Measurements from ENCODE around the gene GCLC.

Gene GCLC

DNA sequence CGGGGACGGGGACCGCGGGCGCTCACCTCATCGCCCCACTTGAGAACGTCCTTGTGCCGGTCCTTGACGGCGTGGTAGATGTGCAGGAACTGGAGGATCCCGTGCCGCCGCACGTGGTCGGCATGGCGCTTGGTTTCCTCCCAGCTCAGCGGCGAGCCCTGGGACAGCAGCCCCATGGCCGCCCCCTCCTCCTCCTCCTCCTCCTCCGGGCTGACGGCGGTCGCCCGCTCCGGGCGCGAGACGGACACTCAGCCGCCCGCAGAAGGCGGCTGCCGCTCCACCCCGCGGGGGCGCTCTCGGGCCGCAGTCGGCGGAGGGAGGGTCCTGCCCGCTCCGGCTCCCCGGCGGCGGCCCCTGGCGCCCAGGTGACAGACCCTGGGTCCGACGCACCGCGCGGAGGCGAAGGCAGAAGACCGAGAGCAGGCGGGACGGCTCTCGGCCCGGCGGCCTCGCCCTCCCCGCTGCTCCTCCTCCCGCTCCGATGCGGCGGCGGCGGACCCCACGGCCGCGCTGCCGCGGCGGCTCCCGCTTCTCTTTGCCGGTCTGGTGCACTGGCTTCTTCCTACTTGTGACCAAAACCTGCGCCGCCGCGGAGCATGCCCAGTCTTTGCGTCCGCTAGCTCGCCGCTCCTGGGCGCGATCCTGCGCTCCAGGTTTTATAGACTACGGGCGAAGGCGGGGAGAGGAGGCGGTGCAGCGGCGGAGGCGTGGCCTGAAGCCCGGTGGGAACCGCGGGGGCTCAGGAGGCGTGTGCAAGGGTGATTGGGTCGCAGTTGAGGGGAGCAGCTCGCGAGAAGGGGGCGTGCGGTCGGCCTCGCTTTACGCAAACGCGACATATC is at the start of gene GCLC:
Gene GCLC, minus strand, starts transcription at position 632 of the 839 bp plus-strand sequence. Its CDS starts 456 bp downstream, at position 176.
- Histone ChIP-seq H3K4me3 (ENCODE audit: low read depth in 1 of 2, low read length in 2 of 2) (peak within 1 kb of the TSS; percentile 84 to 95), H3K36me3 (ENCODE audit: control insufficient read depth in 1 of 2, insufficient read depth in 2 of 2, low read length in 2 of 2) (no peaks in the 10 kb centered on the region), H3K27me3 (ENCODE audit: low read depth, low read length) (no peaks in the 10 kb centered on the region), H3K27ac (ENCODE audit: low read length) (peak within 1 kb of the TSS; percentile 77), H3K9me3 (ENCODE audit: control insufficient read depth in 1 of 2, low read length in 2 of 2) (no peaks in the 10 kb centered on the region), H3K4me1 (ENCODE audit: control insufficient read depth in 1 of 2, insufficient read depth in 2 of 2, low read length in 2 of 2) (peaks cover 0 to 13% of the 10 kb centered on the region in 2 donors)

DNA sequence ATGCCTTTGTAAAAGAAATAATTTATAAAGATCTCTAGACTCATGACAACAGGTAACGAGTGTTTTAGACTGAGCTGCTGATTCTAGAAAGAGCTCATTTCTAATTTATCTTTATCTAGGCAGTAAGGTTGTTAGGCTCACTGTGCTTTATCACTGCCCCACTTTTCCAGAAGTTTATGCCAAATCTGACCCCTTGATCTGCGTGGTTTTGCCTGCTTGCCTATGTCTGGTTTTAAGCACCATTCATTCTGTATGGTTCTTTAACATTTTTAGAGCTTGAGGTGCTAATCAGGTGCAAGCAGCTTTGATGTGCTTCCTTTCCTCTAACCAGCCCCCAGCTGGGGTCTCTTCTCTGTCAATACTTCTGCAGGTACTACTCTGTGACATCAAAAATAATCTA is 49.7 kb upstream of the GCLC start:
- H3K27ac ChIP-seq (ENCODE audit: low read length): no peak overlapping the region
- no peaks in the 10 kb centered on the region for H3K9me3 ChIP-seq (ENCODE audit: control insufficient read depth in 1 of 2, low read length in 2 of 2)
- no peak overlapping the region for H3K4me3 ChIP-seq (ENCODE audit: low read depth in 1 of 2, low read length in 2 of 2)
- H3K36me3 ChIP-seq (ENCODE audit: control insufficient read depth in 1 of 2, insufficient read depth in 2 of 2, low read length in 2 of 2): no peaks in the 10 kb centered on the region
- H3K27me3 ChIP-seq (ENCODE audit: low read depth, low read length): no peaks in the 10 kb centered on the region
- no peaks in the 10 kb centered on the region for H3K4me1 ChIP-seq (ENCODE audit: control insufficient read depth in 1 of 2, insufficient read depth in 2 of 2, low read length in 2 of 2)

DNA sequence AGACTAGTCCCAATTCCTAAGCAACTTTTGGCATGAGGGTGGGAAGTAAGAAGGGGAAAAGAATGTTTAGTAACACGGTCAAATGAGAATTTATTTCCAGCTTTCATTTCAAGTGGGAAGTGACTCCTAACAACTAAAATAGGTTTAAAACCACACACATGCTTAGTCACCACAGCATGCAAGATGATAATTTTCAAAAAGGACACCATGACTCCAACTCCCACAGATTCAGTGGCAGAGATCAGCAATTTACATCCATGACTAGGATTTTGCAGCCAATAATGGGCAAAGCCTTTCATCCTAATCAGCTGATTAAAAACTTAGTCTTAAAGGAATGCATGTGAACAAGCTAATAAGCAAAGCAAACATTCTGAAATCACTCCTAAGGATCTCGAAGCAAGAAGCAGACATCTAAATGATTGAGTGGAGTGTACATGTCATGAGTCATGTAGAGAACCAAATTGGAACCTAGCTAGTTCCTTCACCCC is 48.1 kb upstream of the GCLC start:
- Histone ChIP-seq H3K36me3 (ENCODE audit: control insufficient read depth in 1 of 2, insufficient read depth in 2 of 2, low read length in 2 of 2) (no peaks in the 10 kb centered on the region), H3K27ac (ENCODE audit: low read length) (no peak overlapping the region), H3K4me1 (ENCODE audit: control insufficient read depth in 1 of 2, insufficient read depth in 2 of 2, low read length in 2 of 2) (no peaks in the 10 kb centered on the region), H3K4me3 (ENCODE audit: low read depth in 1 of 2, low read length in 2 of 2) (no peak overlapping the region), H3K9me3 (ENCODE audit: control insufficient read depth in 1 of 2, low read length in 2 of 2) (no peaks in the 10 kb centered on the region), H3K27me3 (ENCODE audit: low read depth, low read length) (no peaks in the 10 kb centered on the region)

DNA sequence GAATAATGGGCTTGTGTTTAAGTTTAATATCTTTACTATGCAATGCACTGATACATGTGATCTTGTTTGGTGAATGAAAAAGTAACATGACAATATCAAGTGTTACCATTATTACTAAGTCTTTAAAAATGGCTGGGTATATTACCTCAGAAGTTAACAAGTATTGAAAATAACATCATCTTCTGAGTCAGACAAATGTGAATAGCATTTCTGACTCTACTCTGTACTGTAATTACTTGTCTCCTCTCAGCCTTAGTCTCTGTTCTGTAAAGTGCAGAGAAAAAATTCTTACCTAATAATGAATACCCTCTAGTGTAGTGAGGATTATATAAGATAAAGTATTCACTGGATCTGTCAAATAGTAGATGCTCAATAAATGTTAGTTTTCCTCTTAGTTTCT is 47.0 kb upstream of the GCLC start:
- no peaks in the 10 kb centered on the region for H3K27me3 ChIP-seq (ENCODE audit: low read depth, low read length)
- H3K27ac ChIP-seq (ENCODE audit: low read length): no peak overlapping the region
- no peaks in the 10 kb centered on the region for H3K4me1 ChIP-seq (ENCODE audit: control insufficient read depth in 1 of 2, insufficient read depth in 2 of 2, low read length in 2 of 2)
- H3K4me3 ChIP-seq (ENCODE audit: low read depth in 1 of 2, low read length in 2 of 2): no peak overlapping the region
- H3K9me3 ChIP-seq (ENCODE audit: control insufficient read depth in 1 of 2, low read length in 2 of 2): no peaks in the 10 kb centered on the region
- H3K36me3 ChIP-seq (ENCODE audit: control insufficient read depth in 1 of 2, insufficient read depth in 2 of 2, low read length in 2 of 2): no peaks in the 10 kb centered on the region

DNA sequence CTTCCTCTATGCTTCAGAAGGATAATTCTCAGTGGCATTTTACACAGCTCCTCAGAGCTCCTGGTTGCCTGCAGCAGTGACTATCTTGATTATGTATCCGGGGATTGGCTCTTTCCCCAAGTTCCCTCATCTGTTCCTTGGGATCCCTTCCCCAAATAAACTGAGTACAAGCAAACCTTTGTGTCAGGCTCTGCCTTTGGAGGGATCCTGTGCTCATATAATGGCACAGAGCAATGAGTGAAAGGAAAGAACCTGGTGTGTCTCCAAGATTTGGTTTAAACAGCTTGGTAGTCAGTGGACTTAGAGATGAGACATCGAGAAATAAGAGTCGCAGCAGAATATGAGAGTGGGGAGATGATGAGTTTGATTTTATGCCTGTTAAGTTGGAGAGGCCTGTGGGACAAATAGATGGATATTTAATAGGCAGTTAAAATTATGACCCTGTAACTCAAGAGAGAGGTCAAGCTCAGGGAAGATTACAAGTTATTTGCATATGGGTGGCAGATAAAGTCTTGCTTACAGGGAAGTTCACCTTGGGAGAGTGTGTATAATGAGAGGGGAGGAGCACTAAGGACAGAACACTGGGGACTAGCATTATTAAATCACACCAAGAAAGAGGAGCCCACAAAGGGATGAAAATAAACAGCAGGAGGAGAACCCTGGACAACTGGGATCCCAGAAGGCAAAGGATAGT is 44.1 kb upstream of the GCLC start:
- no peaks in the 10 kb centered on the region for H3K36me3 ChIP-seq (ENCODE audit: control insufficient read depth in 1 of 2, insufficient read depth in 2 of 2, low read length in 2 of 2)
- H3K4me3 ChIP-seq (ENCODE audit: low read depth in 1 of 2, low read length in 2 of 2): no peak overlapping the region
- H3K9me3 ChIP-seq (ENCODE audit: control insufficient read depth in 1 of 2, low read length in 2 of 2): no peaks in the 10 kb centered on the region
- no peaks in the 10 kb centered on the region for H3K4me1 ChIP-seq (ENCODE audit: control insufficient read depth in 1 of 2, insufficient read depth in 2 of 2, low read length in 2 of 2)
- no peaks in the 10 kb centered on the region for H3K27me3 ChIP-seq (ENCODE audit: low read depth, low read length)
- H3K27ac ChIP-seq (ENCODE audit: low read length): no peak overlapping the region

DNA sequence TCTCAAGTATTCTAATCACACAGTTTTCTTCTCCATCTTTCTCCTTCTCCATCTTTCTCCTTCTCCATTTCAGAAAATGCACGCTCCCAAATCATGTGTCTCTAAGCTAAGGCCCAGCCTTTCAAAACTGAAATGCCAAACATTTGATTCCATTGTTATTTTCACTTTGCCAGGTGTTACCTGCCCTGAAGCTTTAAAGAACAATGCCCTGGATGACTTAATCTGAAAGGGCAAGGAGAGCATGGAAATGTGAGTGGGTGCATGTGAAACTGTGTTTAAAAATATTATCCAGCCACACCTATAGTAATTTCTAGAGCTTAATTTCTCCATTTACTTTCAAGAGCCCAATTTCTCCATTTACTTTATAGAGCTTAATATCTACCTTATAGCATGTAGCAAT is 42.4 kb upstream of the GCLC start:
- Histone ChIP-seq H3K4me1 (ENCODE audit: control insufficient read depth in 1 of 2, insufficient read depth in 2 of 2, low read length in 2 of 2) (no peaks in the 10 kb centered on the region), H3K27ac (ENCODE audit: low read length) (no peak overlapping the region), H3K27me3 (ENCODE audit: low read depth, low read length) (no peaks in the 10 kb centered on the region), H3K9me3 (ENCODE audit: control insufficient read depth in 1 of 2, low read length in 2 of 2) (no peaks in the 10 kb centered on the region), H3K36me3 (ENCODE audit: control insufficient read depth in 1 of 2, insufficient read depth in 2 of 2, low read length in 2 of 2) (no peaks in the 10 kb centered on the region), H3K4me3 (ENCODE audit: low read depth in 1 of 2, low read length in 2 of 2) (no peak overlapping the region)

DNA sequence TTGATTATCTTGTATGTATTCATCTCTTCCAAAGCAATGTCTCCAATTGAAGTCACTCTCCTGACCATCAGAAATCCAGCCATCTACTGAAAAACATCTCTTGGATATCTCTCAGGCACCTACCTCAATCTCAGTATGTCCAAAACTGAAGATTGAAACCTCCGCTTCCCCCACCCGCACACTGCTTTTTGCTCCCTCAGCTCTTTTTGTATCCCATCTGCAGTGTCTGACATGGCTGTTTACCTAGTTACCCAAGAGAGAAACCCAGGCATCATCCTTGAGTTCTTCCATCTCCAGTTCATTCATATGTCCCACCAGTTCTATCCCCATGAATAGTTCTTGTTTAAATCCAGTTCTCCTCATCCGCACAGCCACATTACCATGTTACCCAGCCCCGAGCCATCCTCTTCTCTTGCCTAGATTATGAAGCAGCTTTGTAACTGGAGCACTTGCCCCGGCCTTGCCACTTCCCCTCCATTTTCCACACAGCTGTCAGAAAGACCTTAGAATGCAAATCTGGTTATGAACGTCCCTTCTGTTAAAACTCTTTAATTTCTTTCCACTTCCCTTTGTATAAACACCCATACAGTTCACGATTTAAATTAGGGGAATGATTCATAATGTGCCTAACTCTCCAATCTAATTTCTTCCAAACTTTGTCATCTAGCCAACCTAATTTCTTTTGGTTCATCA is 40.5 kb upstream of the GCLC start:
- Histone ChIP-seq H3K27ac (ENCODE audit: low read length) (no peak overlapping the region), H3K27me3 (ENCODE audit: low read depth, low read length) (no peaks in the 10 kb centered on the region), H3K9me3 (ENCODE audit: control insufficient read depth in 1 of 2, low read length in 2 of 2) (no peaks in the 10 kb centered on the region), H3K4me3 (ENCODE audit: low read depth in 1 of 2, low read length in 2 of 2) (no peak overlapping the region), H3K4me1 (ENCODE audit: control insufficient read depth in 1 of 2, insufficient read depth in 2 of 2, low read length in 2 of 2) (no peaks in the 10 kb centered on the region), H3K36me3 (ENCODE audit: control insufficient read depth in 1 of 2, insufficient read depth in 2 of 2, low read length in 2 of 2) (no peaks in the 10 kb centered on the region)

DNA sequence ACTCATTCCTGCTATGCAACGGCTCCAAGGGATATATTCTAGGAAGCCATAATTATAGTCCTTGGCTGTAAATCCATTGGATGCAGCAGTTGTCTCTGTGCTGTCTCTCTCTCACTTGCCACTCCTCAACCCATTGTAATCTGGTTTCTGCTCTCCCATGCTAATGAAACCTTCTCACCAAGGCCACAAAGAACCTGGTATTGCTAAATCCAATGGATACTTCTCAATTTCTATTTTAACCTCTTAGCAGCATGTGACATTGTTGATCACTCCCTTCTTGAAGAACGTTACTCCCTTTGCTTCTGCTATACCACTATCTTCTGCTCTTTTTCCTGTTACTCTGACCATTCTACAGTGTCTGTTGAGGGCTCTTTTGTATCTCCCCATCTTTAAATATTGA is 39.8 kb upstream of the GCLC start:
- Histone ChIP-seq H3K36me3 (ENCODE audit: control insufficient read depth in 1 of 2, insufficient read depth in 2 of 2, low read length in 2 of 2) (no peaks in the 10 kb centered on the region), H3K27me3 (ENCODE audit: low read depth, low read length) (no peaks in the 10 kb centered on the region), H3K9me3 (ENCODE audit: control insufficient read depth in 1 of 2, low read length in 2 of 2) (no peaks in the 10 kb centered on the region), H3K4me1 (ENCODE audit: control insufficient read depth in 1 of 2, insufficient read depth in 2 of 2, low read length in 2 of 2) (no peaks in the 10 kb centered on the region), H3K27ac (ENCODE audit: low read length) (no peak overlapping the region), H3K4me3 (ENCODE audit: low read depth in 1 of 2, low read length in 2 of 2) (no peak overlapping the region)

DNA sequence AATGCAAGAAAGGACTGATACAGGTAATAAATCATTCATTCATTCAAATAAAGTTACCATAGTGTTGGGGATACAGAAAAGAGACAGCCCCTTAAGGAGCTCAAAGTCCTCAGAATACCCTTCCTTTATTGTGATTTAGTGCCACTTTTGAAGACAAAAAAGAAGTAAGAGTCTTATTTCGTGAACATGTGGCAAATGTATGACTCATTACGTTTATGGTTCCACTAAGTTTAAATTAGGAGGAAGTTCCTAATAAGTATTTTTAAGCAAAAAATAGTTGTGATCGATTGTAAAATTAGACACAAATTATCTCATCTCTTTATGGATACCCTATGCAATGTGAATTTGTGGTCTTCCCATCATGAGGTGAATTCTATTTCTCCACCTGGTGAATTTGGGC is 38.5 kb upstream of the GCLC start:
- no peak overlapping the region for H3K27ac ChIP-seq (ENCODE audit: low read length)

DNA sequence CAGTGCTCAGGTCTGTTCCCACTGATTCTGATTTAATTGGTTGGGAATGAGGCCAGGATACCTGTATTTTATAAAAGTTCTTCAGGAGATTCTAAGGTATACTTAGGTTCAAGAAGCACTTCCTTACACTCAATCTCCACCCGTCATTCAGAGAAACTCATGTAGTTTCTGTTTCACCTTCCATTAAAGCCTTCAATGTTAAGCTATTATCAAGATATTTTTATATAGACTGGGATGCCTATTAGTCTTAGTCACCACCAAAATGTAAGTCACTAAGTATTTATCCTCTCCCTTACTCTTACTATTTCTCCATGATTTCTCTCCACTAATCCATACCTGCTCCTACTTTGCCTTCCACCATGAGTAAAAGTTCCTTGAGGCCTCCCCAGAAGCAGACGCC is 38.1 kb upstream of the GCLC start:
- H3K27me3 ChIP-seq (ENCODE audit: low read depth, low read length): no peaks in the 10 kb centered on the region
- H3K9me3 ChIP-seq (ENCODE audit: control insufficient read depth in 1 of 2, low read length in 2 of 2): no peaks in the 10 kb centered on the region
- no peaks in the 10 kb centered on the region for H3K4me1 ChIP-seq (ENCODE audit: control insufficient read depth in 1 of 2, insufficient read depth in 2 of 2, low read length in 2 of 2)
- no peak overlapping the region for H3K27ac ChIP-seq (ENCODE audit: low read length)
- H3K36me3 ChIP-seq (ENCODE audit: control insufficient read depth in 1 of 2, insufficient read depth in 2 of 2, low read length in 2 of 2): no peaks in the 10 kb centered on the region
- no peak overlapping the region for H3K4me3 ChIP-seq (ENCODE audit: low read depth in 1 of 2, low read length in 2 of 2)

More for the DNA sequence above, 38.5 kb upstream of the GCLC start:
- H3K36me3 ChIP-seq (ENCODE audit: control insufficient read depth in 1 of 2, insufficient read depth in 2 of 2, low read length in 2 of 2): no peaks in the 10 kb centered on the region
- H3K27me3 ChIP-seq (ENCODE audit: low read depth, low read length): no peaks in the 10 kb centered on the region
- no peaks in the 10 kb centered on the region for H3K4me1 ChIP-seq (ENCODE audit: control insufficient read depth in 1 of 2, insufficient read depth in 2 of 2, low read length in 2 of 2)
- no peaks in the 10 kb centered on the region for H3K9me3 ChIP-seq (ENCODE audit: control insufficient read depth in 1 of 2, low read length in 2 of 2)
- H3K4me3 ChIP-seq (ENCODE audit: low read depth in 1 of 2, low read length in 2 of 2): no peak overlapping the region

DNA sequence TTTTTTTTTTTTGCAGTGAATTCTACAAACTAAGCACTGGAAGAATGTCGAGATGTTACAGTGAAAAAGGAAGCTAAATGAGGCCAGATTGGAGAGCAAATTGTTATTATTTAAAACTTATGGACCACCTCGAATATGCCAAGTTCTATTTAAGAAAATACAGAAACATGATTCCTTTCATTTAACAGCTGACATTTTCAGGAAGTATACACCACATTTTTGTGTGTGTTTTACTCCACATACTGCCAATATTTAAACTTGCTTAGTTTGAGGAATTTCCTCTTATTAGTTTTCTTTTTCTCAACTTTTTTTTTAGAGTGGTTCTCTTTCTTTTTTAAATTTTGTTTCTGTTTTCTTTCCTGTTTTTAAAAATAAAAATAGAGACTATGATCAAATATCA is 37.0 kb upstream of the GCLC start:
- Histone ChIP-seq H3K27ac (ENCODE audit: low read length) (peak overlapping the region; percentile 27), H3K4me3 (ENCODE audit: low read depth in 1 of 2, low read length in 2 of 2) (no peak overlapping the region), H3K9me3 (ENCODE audit: control insufficient read depth in 1 of 2, low read length in 2 of 2) (no peaks in the 10 kb centered on the region), H3K36me3 (ENCODE audit: control insufficient read depth in 1 of 2, insufficient read depth in 2 of 2, low read length in 2 of 2) (no peaks in the 10 kb centered on the region), H3K4me1 (ENCODE audit: control insufficient read depth in 1 of 2, insufficient read depth in 2 of 2, low read length in 2 of 2) (no peaks in the 10 kb centered on the region), H3K27me3 (ENCODE audit: low read depth, low read length) (no peaks in the 10 kb centered on the region)

Data from muscle layer of duodenum (tissue), 2 donors.